GM21723 (cell line): ENCODE data around the gene HOXA4.

Experiments
- ATAC-seq: cut with Tn5 transposase; IDR thresholded peaks from one replicate; pipeline ENCODE4 v1.9.1; 2021; ENCODE audit warnings: mild to moderate bottlenecking, moderate library complexity; ENCODE audit not compliant: unreplicated experiment

HOXA4 gene

GRCh38 chr7:27117887-27118491, 12.6 kb downstream of the HOXA4 start:
- ATAC-seq, result no peak

GRCh38 chr7:27116962-27117886, 13.3 kb downstream of the HOXA4 start:
- no peak for ATAC-seq

- ATAC-seq, result no peak
Observed at GRCh38 chr7:27116031-27116961, 14.3 kb downstream of the HOXA4 start.

- ATAC-seq, result no peak
Observed at GRCh38 chr7:27115221-27116026, 15.1 kb downstream of the HOXA4 start.

GRCh38 chr7:27114881-27115220, 15.7 kb downstream of the HOXA4 start:
- no peak for ATAC-seq

- no peak for ATAC-seq
Observed at GRCh38 chr7:27113991-27114769, 16.4 kb downstream of the HOXA4 start.

GRCh38 chr7:27112955-27113949, 17.3 kb downstream of the HOXA4 start:
- no peak for ATAC-seq

- no peak for ATAC-seq
Observed at GRCh38 chr7:27112361-27112760, 18.2 kb downstream of the HOXA4 start.

GRCh38 chr7:27111751-27112277, 18.7 kb downstream of the HOXA4 start:
- no peak for ATAC-seq

- no peak for ATAC-seq
Observed at GRCh38 chr7:27111042-27111750, 19.4 kb downstream of the HOXA4 start.

GRCh38 chr7:27110186-27111031, 20.1 kb downstream of the HOXA4 start:
- no peak for ATAC-seq

- no peak for ATAC-seq
Observed at GRCh38 chr7:27109466-27110185, 20.9 kb downstream of the HOXA4 start.

GRCh38 chr7:27108390-27109127, 22.0 kb downstream of the HOXA4 start:
- no peak for ATAC-seq

GRCh38 chr7:27107391-27108381, 22.9 kb downstream of the HOXA4 start:
- ATAC-seq, result no peak
